NCI-H524 (cell line): ENCODE measurements around the gene GJB1.

Experiments used
- DNase-seq, 2 experiments: peaks; one replicate each; lab custom pipeline; 2025; lab: John Stamatoyannopoulos, UW

GJB1 gene

DNA sequence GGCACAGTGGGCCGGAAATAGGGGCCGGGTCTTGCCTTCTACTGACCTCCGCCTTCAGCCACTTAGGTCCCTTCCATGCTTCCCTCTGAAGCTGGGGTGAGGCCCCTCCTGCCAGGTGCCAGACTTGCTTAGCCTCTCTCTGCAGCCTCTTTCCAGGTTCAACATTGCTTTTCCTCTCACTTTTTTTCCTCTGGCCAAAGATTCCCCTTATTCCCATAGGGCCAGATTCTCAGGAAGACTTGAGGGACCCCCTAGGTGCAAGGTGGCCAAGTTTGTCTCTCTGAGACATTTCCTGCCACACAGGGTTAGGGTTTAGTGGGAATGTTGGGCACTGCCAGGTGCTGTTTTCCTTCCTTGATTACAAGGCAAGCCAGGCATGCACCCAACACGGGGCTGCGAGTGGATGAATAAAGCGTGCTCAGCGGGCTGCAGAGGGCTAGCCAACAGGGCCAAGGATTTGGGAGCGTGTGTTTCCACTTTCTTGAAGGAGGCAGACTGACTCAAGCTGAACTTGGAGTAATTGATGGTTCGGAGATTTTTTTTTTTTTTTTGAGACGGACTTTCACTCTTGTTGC, 7.6 kb upstream of the GJB1 start:
- no peak for DNase-seq

DNA sequence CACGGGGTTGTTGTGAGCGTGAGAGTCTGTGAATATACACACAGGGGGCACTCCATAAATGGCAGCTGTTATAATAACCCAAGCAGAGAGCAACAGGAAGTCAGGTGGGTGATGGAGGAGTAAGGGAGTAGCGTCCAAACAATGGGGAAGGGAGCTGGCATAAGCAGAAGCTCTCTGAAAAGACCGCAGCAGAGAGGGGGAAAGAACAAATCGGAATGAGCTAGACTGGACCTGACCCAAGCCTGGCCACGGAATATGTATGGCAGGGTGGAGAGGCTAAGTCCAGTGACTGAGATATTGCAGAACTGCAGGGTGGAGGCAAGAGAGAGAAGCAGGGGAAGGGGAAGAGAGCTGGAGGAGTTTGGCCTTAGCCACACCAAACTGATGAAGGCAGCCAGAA, 6.5 kb upstream of the GJB1 start:
- DNase-seq: no peak

DNA sequence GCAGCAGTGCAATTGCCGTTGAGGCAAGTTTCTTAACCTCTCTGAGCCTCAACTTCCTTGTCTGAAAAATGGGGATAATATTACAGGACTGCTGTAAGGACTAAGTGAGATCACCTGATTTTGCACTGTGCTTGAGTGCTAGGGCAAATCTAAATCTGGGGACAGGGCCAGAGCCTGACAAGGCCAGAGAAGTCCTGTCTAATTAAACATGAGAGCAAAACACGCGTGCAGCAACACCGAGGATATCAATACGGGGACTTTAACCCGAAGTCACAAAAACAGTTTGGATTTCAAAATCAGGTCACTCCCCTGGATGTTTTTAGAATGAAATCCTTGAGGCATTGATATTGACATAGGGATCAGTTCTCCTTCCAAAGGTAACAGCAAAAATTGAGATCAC, 5.7 kb upstream of the GJB1 start:
- no peak for DNase-seq

DNA sequence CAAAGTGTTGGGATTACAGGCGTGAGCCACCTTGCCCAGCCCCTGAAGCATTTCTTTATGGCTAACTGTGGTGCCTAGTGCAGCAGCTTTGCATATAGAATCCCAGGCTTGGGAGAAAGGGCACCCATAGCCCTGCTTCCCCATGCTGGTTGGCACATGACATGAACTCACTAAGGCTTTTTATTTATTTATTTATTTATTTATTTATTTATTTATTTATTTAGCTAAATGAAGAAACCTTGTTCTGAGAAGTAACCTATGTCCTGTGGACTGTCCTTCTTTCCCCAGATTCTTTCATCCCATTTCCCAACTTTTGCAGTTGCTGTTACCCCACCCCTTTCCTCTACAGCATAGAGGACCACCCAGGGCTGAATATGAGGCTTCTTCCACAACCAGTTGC, 1.9 kb upstream of the GJB1 start:
- DNase-seq: no peak

DNA sequence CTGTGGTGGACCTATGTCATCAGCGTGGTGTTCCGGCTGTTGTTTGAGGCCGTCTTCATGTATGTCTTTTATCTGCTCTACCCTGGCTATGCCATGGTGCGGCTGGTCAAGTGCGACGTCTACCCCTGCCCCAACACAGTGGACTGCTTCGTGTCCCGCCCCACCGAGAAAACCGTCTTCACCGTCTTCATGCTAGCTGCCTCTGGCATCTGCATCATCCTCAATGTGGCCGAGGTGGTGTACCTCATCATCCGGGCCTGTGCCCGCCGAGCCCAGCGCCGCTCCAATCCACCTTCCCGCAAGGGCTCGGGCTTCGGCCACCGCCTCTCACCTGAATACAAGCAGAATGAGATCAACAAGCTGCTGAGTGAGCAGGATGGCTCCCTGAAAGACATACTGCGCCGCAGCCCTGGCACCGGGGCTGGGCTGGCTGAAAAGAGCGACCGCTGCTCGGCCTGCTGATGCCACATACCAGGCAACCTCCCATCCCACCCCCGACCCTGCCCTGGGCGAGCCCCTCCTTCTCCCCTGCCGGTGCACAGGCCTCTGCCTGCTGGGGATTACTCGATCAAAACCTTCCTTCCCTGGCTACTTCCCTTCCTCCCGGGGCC, 1.2 kb downstream of the GJB1 start:
- no peak for DNase-seq

DNA sequence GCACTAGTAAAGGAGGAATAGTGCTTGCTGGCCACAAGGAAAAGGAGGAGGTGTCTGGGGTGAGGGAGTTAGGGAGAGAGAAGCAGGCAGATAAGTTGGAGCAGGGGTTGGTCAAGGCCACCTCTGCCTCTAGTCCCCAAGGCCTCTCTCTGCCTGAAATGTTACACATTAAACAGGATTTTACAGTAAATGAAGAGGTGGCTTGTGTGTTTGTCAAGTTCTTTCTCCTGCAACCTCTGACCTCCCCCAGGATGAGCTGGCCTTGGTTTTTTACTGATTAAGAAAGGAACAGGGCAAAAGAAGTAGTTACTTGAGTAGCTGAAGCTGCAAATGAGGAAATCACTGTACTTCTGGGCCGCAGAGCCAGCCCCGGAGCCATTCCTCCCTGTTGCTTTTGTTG, 2.0 kb downstream of the GJB1 start:
- DNase-seq: no peak

DNA sequence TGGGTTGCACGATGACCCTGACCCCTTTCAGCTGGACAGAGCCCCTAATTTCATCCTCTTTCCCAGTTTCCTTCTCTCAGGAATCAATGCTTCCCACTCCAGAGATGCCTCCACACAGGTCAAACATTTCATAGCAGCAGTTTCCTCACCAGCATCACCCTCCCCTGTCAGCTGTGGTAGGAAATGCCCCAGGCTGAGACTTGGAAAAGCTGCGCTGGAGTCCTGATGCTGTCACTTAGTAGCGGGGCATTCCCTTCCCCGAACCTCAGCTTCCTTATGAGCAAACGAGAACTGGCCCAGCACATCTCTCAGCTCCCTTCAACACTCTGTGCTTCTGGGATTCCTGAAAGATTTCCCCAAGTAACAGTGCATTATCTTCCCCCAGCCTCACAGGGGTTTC, 2.7 kb downstream of the GJB1 start:
- DNase-seq: no peak

DNA sequence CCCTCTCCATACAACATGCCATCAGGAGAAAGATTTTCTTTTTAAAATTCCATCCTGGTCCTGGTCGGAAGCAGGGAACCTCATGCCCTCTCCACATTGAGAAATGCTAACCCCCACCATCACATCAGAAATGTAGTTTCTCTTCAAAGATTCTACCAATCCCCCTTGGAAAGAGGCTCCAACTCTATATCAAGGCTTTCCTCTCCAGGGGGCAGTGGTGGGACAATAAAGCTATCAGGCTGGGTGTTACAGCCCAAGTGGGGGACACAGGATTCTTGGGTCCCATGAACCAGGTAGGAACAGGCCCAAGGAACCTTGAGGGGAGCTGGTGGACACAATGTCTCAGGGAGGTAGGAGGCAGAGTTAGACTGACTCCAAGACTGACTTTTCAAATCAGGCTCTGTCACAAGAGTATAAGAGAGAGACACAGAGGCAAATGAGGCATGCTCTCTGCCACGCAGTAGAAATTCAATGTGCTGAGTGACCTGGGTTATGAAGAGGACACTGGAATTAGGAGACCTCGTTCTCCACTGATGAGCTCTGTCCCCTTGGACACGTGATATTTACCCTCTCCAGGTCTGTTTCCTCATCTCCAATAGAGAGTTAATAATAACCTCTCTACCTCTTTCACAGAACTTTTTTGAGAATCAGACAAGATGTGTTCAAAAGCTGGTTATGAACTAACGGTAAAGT, 4.5 kb downstream of the GJB1 start:
- no peak for DNase-seq

DNA sequence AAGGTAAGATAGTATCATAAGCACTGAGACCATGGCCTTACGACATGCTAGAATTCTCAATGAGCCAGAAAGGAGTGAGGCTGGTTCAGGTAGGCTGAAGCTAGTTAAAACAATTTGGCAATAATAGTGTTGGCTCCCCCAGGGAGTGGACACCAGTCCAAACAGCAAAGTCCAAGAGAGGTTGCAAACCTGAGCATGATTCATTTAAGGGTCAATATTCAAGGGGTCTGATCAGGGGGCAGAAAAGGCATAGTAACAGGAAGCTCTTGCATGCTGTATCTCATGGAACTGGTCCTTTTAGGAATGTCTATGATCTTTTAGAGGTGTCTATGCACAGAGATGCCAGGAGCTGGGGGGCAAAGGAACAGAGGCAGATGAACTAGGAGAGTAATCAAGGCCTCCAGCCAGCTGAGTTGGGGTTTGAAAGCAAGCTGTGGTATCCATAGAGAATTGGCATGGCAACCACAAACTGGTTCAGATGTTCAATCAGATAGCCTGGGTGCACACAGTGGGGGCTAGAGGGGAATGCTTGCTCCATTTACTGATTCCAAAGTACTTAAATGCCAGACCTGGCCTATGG, 5.1 kb downstream of the GJB1 start:
- DNase-seq: no peak

DNA sequence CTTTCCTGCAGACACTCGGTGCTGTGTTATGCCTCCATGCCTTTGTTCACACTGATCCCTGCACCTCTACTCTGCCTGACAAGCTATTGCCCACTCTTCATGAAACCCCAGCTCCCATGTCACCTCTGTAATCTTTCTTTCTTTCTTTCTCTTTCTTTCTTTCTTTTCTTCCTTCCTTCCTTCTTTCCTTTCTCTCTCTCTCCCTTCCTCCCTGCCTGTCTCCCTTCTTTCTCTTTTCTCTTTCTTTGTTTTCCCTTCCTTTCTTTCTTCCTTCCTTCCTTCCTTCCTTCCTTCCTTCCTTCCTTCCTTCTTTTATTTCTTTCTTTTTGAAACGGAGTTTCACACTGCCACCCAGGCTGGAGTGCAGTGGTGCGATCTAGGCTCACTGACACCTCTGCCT, 12.5 kb downstream of the GJB1 start:
- DNase-seq: no peak

DNA sequence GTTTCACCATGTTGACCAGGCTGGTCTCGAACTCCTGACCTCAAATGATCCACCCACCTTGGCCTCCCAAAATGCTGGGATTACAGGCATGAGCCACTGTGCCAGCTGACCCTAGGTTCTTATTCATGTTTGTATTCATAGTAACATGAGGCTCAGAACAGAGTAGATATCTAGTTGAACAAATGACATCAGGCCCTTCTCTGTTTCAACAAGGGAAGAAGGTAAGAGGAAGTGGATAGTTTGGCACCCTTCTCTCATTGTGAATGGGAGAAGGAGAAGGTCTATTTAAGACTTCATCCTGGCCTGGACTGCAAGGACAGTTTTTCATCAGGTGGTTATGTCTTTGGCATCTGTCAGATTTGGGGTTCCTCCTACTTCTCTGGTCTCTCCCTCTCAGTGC, 13.8 kb downstream of the GJB1 start:
- DNase-seq: no peak

DNA sequence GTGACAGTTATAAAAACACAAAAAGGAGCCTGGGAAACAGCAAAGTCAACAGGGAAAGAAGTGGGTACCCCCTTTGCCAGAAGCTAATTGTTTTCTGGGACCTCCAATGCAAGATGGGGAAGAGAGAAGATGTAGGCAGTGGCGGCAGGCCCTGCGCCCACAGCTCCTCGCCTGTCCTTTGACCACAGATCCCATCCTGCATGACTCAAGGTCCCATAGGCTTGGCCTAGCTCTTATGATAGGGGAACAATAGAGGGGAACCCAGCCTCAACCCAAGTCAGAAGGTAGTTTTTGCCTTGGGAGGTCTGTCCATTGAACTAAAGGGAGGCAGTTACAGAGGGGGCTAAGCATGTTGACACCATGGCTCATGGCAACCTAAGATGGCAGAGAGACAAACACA, 16.8 kb downstream of the GJB1 start:
- DNase-seq: no peak

DNA sequence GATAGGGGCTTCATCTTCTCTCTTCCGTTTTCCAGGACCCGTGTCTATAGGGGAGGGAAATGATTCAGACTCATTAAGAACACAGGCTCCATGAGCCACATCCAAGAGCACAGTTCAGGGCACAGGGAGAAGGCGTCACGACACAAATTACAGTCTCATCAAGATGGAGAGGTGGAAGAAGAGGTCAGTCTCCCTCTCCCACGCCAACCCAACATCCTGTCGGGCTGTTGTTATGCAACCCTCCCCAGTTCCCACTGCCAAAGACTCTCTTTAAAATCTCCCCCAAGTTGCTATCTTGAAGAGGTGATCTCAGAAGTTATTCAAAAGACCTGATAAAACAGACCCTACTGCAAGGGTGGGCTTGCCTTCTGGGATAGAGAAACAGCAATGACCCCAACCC, 18.3 kb downstream of the GJB1 start:
- no peak for DNase-seq

DNA sequence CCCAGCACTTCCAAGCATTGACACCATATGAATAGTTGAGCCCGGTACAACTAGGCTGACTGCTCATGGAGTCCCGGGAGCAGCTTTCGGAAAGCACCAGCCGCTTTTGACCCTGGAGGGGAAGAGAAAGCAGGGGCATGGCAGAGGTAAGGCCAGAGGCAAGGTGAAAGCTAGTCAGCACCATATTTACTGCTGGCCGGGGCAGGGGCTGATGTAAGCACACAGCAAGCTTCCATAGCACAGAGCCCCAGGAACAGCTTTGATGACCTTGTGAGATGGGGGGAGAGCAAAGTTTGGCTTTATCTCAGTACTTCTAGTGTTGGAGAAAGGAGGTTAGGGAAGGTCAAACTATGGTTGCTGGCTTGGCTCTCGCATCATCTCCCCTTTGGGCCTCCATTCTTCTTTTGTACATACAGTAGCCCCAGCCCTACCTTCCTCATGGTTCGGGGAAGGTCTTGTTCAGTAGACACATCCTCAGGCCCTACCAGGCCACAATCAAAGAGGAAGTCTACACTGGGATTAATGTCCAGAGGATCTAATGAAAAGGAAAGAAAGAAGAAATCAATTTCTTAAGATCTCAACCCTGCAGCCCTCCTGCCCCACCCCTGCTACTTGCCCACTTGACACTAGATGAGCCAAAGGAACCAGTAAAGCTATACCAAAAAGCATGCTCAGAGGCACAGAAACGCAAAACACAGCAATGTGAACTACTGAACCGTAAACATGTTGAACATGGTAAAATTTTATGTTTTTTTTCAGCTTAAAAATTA, 21.5 kb downstream of the GJB1 start:
- DNase-seq: no peak

DNA sequence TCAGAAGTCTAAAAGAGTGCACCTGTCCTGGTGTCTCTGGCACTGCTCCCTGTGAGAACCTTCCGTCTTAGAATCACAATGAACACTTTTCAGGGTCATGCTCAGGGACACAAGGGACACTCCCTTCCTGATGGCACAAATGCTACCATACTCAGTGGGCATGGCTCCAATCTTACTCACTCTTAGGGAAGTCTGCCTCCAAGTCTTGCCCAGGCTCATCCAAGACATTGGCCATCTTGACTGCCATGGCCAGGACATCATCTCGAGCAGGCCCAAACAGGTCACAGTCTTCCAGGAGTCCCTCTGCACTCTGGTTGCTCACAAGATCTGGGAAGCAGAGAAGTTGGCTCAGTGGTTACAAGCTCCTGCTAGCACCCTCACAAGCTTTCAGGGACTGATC, 22.1 kb downstream of the GJB1 start:
- DNase-seq: no peak

DNA sequence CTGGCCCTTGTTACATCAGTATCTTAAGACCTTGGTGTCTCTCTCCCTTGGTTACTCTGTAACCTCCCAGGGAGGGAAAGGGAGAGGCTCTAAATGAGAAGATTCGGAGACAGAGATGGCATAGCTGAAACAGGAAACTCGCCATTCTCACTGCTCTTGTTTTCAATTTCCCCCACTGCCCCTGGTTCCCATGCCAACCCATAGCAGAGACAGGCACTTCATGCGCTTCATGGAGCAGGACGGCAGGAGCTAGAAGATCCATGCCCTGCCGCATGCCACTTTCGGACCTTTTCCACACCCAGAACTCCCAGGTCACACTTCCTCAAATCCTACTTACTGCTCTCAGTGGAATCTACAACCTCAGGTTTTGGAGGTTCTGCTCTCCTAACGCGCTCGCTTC, 27.8 kb downstream of the GJB1 start:
- DNase-seq: no peak

DNA sequence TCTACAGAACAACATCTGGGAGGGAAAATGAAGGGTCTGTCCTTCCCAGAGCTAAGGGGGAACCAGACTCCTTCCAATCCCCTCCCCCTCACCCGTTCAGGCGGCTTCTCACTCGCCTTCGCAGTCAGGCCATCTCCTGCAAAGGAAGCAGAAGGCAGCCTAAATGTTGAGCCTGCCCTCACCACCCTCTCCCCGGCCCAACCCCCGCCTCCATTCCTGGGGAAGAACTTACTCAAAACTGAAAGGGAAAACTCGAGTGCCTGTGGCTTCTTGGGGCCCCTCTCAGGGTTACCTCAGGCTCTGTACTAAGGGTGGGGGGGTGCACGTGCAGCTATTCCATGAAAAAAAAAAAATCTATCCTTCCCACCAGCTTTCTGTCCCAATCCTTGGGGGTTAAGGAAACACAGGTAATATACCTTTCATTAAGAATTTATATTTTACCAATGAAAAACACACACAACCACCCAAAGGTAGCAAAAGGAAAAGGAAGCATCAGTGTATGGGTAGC, 28.5 kb downstream of the GJB1 start:
- no peak for DNase-seq

DNA sequence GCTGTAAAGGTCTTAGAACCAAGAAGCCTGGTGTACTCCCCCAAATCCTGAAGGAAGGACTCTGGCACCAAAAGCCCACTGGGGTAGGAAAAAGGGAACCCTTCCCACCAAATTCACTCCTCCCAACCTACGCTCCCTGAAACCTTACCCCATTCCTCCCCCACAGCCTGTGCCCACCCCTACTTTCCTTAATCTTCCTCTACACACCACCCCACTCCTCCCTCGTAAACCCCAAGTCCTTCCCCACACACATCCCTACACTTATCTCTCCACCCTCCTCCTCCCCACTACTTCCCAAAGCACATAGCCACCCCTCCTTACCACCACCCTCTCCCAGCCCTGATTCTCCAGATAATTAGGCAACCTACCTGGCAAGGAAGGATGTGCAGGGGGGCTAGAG, 29.2 kb downstream of the GJB1 start:
- no peak for DNase-seq

DNA sequence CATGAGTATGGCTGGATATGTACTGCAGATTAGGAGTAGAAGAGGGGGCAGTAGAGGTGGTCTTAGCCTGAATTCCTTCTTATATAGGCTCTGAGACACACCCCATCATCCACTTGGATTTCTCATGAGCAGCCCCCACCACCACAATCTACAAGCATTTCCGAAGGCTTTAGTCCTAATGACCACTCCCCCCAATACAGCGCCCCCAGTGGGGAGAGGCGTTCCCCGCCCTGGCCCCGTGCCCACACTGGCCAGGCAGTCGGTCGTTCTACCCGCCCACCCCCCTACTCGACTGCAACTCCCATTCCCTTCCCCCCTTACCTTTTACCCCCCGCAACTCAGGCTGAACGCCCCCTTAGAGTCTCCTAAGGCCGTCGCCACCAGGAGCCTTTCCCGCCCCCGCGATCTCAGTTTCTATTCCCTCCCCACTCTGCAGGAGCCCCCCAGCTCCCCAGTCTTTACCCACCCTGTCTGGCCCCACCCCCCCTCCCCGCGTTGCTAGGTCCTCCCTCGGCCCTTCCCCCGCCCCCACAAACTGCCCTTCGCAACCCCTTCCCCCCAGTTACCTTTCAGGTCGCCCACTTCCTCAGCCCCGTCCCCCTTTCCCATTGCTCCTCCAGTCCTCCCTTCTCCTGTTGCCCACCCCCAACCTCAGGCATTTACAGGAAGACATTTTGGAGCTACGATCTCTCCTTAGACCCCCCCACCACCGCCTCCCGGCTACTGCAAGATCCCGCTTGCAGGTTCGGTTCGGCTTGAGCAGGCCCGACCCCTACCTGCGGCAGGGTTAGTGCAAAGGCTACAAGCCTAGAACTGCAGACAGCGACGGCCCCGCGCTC, 30.4 kb downstream of the GJB1 start:
- DNase-seq: peak; percentile 29 to 52

DNA sequence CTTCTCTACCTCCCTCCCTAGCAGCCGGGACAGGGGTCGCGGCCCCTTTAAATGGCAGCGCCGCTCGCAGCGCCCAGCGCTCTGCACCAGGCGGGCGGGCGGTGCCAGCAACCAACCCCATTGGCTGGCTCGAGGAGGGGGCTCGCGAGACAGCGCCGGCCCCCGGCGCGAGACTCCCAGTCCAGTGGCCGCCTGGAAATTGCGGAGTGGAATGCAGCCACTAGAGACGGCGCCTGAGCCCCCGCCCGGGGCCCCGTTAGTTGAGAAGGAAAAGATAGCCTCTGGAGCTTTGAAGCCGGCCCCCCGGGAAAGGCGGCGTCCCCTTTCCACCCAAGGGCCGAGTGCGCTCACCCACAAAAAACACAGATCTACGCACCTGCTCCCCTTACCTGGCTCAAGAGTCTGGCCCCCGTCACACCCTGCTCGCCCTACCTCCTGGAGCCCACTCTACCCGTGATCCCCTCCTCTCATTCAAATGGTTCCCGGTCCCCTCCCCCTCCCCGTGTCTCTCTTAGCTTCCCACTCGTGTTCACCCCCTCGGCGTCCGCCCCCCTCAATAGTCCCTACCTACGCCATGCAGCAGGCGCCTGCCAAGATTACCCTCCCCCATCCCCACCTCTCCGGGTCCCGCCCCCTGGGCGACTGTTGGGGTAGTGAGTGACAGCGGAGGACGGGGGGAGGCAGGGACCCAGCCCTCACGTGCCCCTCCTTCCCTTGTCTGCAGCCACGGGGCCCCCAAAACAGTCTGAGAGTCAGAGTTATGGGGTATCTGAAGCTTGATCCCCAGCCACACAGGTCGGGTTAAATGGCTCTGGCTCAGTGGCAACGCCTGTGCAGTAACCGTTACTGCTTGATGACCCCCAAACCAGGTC, 31.3 kb downstream of the GJB1 start, which contains the start of gene ZMYM3:
ZMYM3 (minus strand) TSS at position 49 of the 872 bp plus-strand sequence. CDS start 885 bp downstream, outside the sequence.
- DNase-seq: peak; percentile 81 to 92
